Stimulated activated CD4-positive, alpha-beta T cell treated with anti-CD3 and anti-CD28 coated beads, Interleukin-2, amount 100 ng/mL, for 24 hours (primary cell): ENCODE data around the gene MYEOV.

Source experiments
- DNase-seq, 2 donors: peaks; one replicate each; pipeline ENCODE4 v3.0.0-alpha.2; 2020

The MYEOV gene

GRCh38 chr11:69287968-69288882, 5.7 kb upstream of the MYEOV start:
- no peak for DNase-seq

DNA sequence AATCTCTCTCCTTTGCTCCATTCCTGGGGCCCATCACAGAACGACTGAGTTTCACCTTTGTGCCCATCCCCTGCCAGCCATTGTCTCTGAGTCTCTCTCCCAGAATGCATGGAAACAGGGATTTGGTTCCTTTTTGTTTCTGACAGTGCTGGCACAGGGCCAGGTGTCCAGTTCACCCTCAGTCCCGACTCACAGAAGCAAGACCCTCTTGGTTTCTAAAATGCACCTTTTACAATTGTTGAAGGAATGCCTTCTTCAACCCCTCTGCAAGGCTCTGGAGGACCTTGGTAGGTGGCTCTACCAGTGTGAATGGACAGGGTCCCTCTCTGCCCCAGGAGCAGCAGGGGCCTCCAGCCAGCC, 5.1 kb upstream of the MYEOV start:
- no peak for DNase-seq

DNA sequence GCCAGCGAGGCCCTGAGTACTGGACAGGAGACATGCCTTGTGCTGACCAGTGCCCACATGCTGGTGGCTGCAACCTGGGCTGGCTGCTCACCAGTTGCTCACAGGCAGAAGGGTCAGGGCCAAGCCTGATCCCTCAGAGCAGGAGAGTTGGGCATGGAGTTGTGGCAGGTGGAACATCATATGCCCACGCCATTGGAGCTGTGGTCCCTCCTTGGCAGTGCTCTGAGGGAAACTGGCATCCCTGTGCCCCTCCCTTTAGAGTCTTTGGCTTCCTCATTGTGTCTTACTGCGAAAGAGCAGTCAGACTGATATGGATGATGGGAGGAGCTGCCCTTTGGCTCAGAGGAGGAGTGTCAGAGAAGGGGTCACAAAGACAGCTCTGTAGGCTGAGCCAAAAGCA, 3.1 kb upstream of the MYEOV start:
- no peak for DNase-seq

DNA sequence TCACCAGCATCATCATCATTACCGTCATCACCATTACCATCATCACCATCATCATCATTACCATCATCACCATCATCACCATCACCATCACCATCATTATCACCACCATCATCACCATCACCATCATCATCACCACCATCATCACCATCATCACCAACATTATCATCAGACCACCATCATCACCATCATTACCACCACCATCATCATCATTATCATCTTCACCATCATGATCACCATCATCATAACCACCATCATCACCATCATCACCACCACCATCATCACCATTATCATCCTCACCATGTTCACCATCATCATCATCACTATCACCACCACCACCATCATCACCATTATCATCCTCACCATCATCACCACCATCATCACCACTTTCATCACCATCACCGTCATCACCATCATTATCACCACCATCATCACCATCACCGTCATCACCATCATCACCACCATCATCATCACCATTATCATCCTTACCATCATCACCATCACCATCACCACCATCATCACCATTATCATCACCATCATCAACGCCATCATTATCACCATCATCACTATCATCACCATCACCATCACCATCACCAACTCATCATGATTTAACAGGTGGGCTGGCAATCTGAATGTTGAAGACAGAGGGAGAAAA, 2.4 kb upstream of the MYEOV start:
- no peak for DNase-seq

DNA sequence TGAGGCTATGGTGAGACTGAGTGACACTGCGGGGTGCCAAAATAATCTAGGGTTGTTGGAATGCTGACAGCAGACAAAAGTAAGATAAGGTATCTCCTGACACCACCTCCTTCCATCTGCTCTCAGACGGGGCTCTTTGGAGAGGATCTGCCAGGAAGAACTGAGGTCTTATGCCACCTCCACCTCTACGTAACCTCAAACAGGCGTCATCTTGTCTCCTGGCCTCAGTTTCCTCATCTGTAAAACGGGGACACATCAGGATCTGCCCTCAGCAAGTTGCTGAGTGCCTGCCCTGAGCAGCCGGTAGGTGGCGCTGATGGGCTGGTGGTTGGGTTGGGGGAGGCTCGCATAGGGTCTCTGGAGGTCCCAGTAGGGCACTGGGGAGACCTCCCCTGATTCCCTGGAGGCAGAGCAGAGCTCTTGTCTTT, 1.7 kb upstream of the MYEOV start:
- peak; percentile 64 to 66 for DNase-seq

DNA sequence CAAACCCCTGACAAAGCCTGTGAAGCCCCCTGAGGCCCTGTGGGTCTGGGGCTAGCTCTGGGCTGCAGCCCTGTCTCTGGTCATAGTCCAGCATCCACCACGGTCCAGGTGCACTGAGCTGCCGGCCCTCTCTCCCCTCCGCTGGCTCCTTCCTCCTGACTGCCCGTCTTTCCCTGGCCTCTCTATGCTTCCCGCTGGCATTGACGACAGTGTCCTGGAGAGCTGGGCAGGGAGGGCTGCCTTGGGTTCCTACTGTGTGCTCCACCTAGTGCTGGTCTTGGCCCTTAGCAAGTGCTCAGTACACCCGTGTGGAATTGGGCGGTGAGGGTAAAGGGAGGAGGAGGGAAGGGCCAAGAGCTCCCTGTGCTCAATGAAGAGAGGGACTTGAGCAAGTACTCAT, 868 bp upstream of the MYEOV start:
- no peak for DNase-seq

- DNase-seq: no peak
Measured at GRCh38 chr11:69294571-69295078, 670 bp downstream of the MYEOV start.

DNA sequence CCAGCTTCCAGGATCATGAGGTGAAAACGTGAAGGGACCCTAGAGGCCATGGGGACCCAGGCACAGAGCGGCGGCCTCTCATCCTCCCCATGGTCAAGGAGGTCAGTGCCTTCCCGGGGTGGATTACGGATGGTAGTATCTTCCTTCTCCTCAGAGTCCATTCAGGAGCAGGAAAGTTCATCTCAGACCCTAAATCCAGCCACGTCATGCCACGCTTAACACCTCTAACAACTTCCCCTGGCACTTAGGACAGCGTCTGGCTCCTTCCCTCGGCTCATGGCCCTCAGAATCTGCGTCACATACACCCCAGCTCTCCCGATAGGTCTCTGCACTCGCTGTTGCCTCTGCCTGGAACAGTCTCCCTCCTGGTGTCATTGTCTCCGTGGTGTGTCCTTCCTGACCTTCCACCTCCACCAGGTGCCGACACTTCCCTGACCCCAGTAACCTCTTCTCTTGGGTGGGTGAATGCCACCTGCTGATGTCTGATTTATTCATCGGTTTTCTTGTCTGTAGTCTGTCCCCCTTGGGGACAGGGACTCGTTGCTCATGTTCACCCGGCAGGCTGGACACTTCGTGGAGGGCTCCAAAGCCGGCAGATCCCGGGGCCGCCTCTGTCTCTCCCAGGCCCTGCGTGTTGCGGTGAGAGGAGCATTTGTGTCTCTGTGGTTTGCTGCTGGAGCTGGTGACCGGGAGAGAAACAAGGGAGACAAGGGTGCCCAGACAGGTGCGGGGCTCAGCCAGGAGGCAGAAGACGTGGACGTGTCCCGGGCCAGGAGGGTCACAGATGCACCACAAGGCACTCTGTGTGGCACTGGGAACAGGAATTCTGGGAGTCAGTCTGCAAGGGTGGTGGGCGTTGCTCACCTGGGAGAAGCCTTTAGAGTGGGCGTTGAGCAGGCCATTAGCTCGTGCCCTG, 1.4 kb downstream of the MYEOV start:
- DNase-seq: no peak

- DNase-seq: no peak
Measured at GRCh38 chr11:69295995-69296889, 2.3 kb downstream of the MYEOV start.

DNA sequence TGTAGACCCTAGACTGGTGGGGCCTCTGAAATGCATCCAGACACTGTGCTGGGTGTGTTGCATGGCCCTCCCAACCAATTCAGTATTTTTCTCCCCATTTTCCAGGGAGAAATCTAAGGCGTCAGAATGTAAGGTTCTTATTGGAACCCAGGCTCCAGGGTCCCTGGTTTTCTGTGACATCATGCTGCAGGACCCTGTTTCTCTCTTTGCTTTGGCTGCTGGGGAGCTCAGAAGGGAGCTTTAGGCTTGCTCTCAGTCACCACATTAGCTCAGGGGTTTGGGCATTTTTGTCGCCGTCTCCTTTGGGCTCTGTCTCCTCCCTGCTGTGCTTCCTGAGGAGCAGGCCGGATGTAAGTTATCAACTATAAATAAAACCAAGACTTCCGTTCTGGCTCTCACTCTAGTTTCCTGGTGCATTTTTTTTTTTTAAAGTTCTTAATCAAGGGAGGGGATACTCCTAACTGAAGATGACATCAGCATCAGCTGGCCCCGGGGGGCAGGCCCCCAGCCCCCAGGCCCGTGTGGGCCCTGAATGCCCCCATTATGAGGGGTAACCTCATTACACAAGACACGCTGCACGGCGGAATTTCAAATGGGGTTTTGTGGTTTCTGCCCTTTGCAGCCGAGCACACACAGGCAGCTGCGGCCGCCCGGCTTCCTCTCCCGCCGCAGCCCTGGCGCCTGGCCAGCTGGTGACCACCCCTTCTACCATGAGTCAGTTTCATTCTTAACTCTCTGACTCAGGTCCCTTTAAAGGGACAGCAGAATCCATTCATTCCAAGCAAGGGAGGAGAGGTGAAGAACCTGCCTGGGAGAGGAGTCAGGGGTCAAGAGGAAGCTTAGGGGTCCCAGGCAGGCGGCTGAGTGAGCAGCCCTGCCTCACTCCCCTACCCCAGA, 3.2 kb downstream of the MYEOV start:
- peak; percentile 83 to 89 for DNase-seq

- peak in 1 of 2 donors; percentile 32 for DNase-seq
Measured at GRCh38 chr11:69297787-69298266, 3.9 kb downstream of the MYEOV start.

GRCh38 chr11:69298267-69299022, 4.5 kb downstream of the MYEOV start:
- DNase-seq: no peak

DNA sequence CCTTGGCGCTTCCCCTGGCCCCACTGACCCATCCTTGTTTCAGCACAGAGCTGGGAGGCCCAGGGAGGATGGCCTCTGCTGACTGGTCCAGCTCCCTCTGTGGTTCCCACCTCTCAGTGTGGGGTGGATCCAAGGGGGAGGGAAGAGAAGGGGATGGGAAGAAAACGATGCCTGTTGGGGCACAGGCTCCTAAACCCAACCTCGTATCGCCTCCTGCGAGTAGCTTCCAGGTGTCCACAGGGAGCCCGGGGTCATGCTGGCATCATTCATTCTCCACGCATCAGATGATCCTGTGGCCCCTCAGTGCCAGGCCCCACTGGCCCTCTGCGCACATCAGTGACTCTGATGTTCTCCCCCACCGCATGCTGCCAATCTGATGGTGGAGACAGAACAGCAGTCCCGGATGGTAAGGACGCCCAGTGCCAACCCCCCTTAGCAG, 5.1 kb downstream of the MYEOV start:
- DNase-seq: no peak

GRCh38 chr11:69299572-69299971, 5.6 kb downstream of the MYEOV start:
- no peak for DNase-seq

DNA sequence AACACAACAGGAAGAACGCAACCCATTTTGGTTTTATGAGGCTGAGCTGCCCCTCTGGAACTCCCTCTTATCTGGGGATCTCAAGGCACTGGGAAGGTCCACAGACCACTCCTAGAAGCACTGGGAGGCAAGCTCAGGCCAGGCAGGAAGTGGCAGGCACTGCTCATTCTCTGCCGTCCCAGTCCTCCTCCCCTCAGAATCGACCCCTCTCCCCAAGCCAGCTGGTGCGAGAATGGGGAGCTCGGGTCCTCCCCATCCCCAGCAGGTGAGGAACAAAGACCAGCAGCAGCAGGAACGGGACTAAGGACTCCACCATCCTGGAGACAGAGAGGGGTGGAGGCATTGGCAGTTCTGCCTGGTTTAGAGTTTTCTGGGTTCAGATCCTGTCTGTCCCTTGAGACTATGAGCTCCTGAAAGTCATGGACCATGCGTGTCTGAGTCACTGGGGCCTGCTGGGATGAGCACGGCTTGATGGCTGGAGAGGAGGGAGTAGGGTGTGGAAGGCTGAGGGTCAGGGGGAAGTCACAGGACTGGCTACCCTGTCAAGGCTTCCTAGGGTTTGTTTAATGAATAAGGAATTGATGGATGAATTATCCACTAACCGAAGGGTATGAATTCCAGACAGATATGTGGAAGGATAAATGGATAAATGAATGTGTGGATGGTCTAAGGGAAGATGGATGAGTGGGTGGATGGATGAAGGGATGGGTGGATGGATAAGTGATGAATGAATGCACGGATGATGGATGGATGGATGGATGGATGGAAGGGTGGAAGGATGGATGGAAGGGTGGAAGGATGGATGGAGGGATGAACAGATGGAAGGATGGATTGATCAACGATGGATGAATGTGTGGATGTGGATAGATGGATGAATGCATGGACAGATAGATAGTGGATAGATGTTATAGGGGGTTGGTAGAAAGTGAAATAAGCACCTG, 6.4 kb downstream of the MYEOV start:
- DNase-seq: no peak

DNA sequence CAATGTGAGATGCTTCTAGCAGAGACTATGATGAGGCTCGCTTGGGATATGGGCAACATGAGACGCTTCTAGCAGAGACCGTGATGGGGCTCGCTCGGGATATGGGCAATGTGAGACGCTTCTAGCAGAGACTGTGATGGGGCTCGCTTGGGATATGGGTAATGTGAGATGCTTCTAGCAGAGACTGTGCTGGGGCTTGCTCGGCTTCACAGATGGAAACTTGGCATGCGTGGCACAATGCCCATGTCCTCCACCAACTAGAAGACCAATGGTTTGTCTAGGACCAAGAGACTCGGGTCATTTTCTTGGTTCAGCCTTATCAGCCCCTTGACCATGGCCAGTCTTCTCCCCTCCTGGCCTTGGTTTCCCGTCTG, 7.1 kb downstream of the MYEOV start:
- DNase-seq: no peak

DNA sequence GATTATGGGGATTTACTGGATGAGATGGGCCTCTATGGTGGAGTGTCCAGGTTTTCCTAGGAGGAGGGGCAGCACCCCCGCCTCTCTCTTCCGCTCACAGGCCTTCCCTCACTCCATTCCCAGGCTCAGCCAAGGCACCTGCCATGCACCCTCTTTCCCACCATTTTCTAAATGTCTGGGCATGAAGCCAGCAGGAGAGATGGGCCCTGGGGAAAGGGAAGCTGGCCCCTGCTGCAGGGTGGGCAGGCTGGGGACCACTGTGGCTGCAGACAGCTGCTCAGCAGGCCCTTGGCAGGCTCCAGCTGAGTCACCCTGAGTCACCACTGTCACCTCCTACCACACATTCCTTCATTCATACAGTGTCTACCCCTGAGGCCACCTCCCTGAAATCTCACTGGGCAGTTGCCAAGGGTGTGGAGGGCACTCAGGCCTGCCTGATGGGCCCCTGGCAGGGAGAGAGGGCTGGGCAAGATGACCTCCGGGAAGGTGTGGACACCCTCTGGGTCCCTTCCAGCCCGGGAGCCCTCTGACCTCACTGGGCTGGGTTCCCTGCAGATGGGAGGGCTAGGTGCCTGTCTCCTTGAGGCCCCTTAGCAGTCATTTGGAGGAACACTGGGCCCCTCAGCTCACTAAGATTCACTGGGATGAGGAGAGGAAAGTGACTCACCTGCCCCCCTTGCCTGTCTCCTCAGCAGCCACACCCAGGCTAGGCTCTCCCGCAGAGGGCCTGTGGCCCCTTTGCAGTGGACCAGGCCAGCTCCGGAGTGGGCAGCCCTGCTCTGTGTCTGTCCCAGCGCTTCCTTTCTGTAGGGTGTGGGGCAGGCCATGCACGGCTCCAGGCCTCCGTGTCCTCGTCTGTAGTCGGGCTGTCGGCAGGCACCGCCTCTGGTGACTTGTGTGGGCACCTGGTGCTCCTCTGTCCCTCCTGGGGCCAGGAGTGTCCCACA, 7.8 kb downstream of the MYEOV start:
- DNase-seq: peak; percentile 46 to 56
